Liver (tissue), 9 donors: ENCODE results near the gene ZSCAN5C. TPM values are rescaled to one million over a fixed set of nuclear protein-coding genes. Genes with fewer than 3 reads are reported as not detected.
"Not testable (repeated sequence)": the region's sequence is repeated elsewhere in the genome, so short reads cannot be mapped to it uniquely, and the experiment has no call there.

Experiments
- DNase-seq: peaks from one replicate; pipeline ENCODE4 v3.0.0-alpha.2; 2017; ENCODE audit warnings: low spot score
- H3K27ac ChIP-seq, 2 donors: one replicate each; pipeline ENCODE4 v1.7.0; 2013; ENCODE audit warnings: inconsistent platforms in 2 of 2, low read length in 2 of 2, control low read depth in 1 of 2, low read depth in 1 of 2, mild to moderate bottlenecking in 1 of 2
- H3K27me3 ChIP-seq, 4 donors: one replicate each; pipeline versions ENCODE4 v1.6.1 to v1.7.0; 2013; ENCODE audit warnings: low read length in 3 of 4, inconsistent platforms in 1 of 4, mild to moderate bottlenecking in 1 of 4, moderate library complexity in 1 of 4; ENCODE audit not compliant: control insufficient read depth in 4 of 4, insufficient read depth in 4 of 4
- H3K36me3 ChIP-seq, 4 donors: one replicate each; pipeline versions ENCODE4 v1.6.1 to v1.7.0; 2013; ENCODE audit warnings: low read length in 3 of 4, mild to moderate bottlenecking in 3 of 4, low read depth in 1 of 4, moderate library complexity in 1 of 4; ENCODE audit not compliant: control insufficient read depth in 4 of 4, insufficient read depth in 3 of 4
- H3K4me1 ChIP-seq, 4 donors: one replicate each; pipeline versions ENCODE4 v1.6.1 to v1.7.0; 2013; ENCODE audit warnings: low read length in 3 of 4, mild to moderate bottlenecking in 3 of 4, moderate library complexity in 1 of 4; ENCODE audit not compliant: control insufficient read depth in 4 of 4, insufficient read depth in 4 of 4
- H3K4me3 ChIP-seq, 3 donors: one replicate each; pipeline versions ENCODE4 v1.6.1 to v1.7.0; 2013; ENCODE audit warnings: low read length in 3 of 3, control low read depth in 1 of 3, low read depth in 1 of 3, mild to moderate bottlenecking in 1 of 3
- H3K9ac ChIP-seq, 2 donors: one replicate each; pipeline ENCODE4 v1.7.0; 2013; ENCODE audit warnings: low read length in 2 of 2, mild to moderate bottlenecking in 2 of 2, moderate library complexity in 2 of 2, control low read depth in 1 of 2, low read depth in 1 of 2
- H3K9me3 ChIP-seq, 4 donors: one replicate each; pipeline versions ENCODE4 v1.6.1 to v1.7.0; 2013; ENCODE audit warnings: low read length in 3 of 4; ENCODE audit not compliant: control insufficient read depth in 4 of 4
- ATF3 ChIP-seq: IDR thresholded peaks from 2 replicates; pipeline ENCODE4 v1.6.1; 2016; ENCODE audit warnings: antibody characterized with exemption
- CTCF ChIP-seq: fragments of 150-350 bp; IDR thresholded peaks from 2 replicates; pipeline ENCODE4 v1.5.1; 2017; ENCODE audit warnings: improper control_type of control experiment, low read depth, low read length; ENCODE audit not compliant: missing input control
- EGR1 ChIP-seq, 2 donors: IDR thresholded peaks; 2 replicates each; pipeline ENCODE4 v1.6.1; 2016 to 2018; ENCODE audit warnings: antibody characterized with exemption in 2 of 2, low read depth in 2 of 2
- FOXA2 ChIP-seq: IDR thresholded peaks from 2 replicates; pipeline ENCODE4 v1.6.1; 2016; ENCODE audit warnings: antibody characterized with exemption
- GABPA ChIP-seq, 2 donors: IDR thresholded peaks in 1 of 2; conservative IDR thresholded peaks in 1 of 2; 2 replicates each; pipeline ENCODE4 v1.6.1; 2016; ENCODE audit warnings: antibody characterized with exemption in 2 of 2, mild to moderate bottlenecking in 1 of 2, moderate library complexity in 1 of 2
- HNF4A ChIP-seq, 2 donors: conservative IDR thresholded peaks; 2 replicates each; pipeline ENCODE4 v1.6.1; 2016; ENCODE audit warnings: antibody characterized with exemption in 2 of 2, mild to moderate bottlenecking in 2 of 2
- JUND ChIP-seq, 2 donors: IDR thresholded peaks; 2 replicates each; pipeline ENCODE4 v1.6.1; 2016; ENCODE audit warnings: antibody characterized with exemption in 2 of 2
- MAX ChIP-seq: IDR thresholded peaks from 2 replicates; pipeline ENCODE4 v1.6.1; 2016; ENCODE audit warnings: antibody characterized with exemption
- NR2F2 ChIP-seq: IDR thresholded peaks from 2 replicates; pipeline ENCODE4 v1.6.1; 2016; ENCODE audit warnings: antibody characterized with exemption
- RAD21 ChIP-seq, 2 donors: IDR thresholded peaks; 2 replicates each; pipeline ENCODE4 v1.6.1; 2016; ENCODE audit warnings: antibody characterized with exemption in 2 of 2, mild to moderate bottlenecking in 2 of 2
- REST ChIP-seq: IDR thresholded peaks from 2 replicates; pipeline ENCODE4 v1.6.1; 2016; ENCODE audit warnings: antibody characterized with exemption, mild to moderate bottlenecking
- RXRA ChIP-seq, 2 donors: IDR thresholded peaks; 2 replicates each; pipeline ENCODE4 v1.6.1; 2017 to 2018; ENCODE audit warnings: antibody characterized with exemption in 2 of 2, mild to moderate bottlenecking in 1 of 2
- SP1 ChIP-seq: IDR thresholded peaks from 2 replicates; pipeline ENCODE4 v1.6.1; 2018; ENCODE audit warnings: antibody characterized with exemption, mild to moderate bottlenecking
- TAF1 ChIP-seq: conservative IDR thresholded peaks from 2 replicates; pipeline ENCODE4 v1.6.1; 2016; ENCODE audit warnings: antibody characterized with exemption, mild to moderate bottlenecking
- YY1 ChIP-seq: IDR thresholded peaks from 2 replicates; pipeline ENCODE4 v1.6.1; 2016; ENCODE audit warnings: antibody characterized with exemption, mild to moderate bottlenecking
- WGBS: extraction: QIAGEN DNeasy Blood & Tissue Kit; methylation state at CpG from one replicate; pipeline ENCODE4 v1.1.7; 2013; 5-methylcytosine and 5-hydroxymethylcytosine counted together
- polyA plus RNA-seq, 2 donors: library from polyadenylated mRNA; stranded (reverse) in 1 of 2; unstranded in 1 of 2; fragments of 200-250 nt in 1 of 2; fragments of >200 nt in 1 of 2; fragmentation: Nextera tagmentation in 1 of 2; extraction: Ambion mirVana in 1 of 2; gene quantifications; one replicate each; pipeline versions ENCODE4 v1.2.1 to v1.2.3, GENCODE V29; 2013 to 2015
- total RNA-seq, 2 donors: library from RNA; depleted of rRNA; stranded (reverse); fragments of >200 nt; gene quantifications; one replicate each; pipeline ENCODE4 v1.2.3, GENCODE V29; 2014
- donor health status: healthy.
- donor health status: healthy.
- donor health status: healthy.
- donor health status: healthy.
- donor health status: healthy.

ZSCAN5C gene
- total and polyA plus RNA-seq, 4 donors, result not detected

GRCh38 chr19:56199687-56200086 lies 2.4 kb upstream of the ZSCAN5C start:
- no peak overlapping the region for H3K9ac ChIP-seq
- no peaks in the 10 kb centered on the region for H3K36me3 ChIP-seq
- no peak overlapping the region for H3K4me3 ChIP-seq
- peak; percentile 70 to 89 for TF ChIP-seq HNF4A (conservative IDR thresholded peaks at IDR 0.05)
- no peak for TF ChIP-seq REST
- peak; percentile 19 to 67 for TF ChIP-seq JUND (IDR thresholded peaks at IDR 0.05)
- no peak for TF ChIP-seq MAX
- no peak for TF ChIP-seq SP1
- peak; percentile 28 to 86 for TF ChIP-seq RXRA (IDR thresholded peaks at IDR 0.05)
- no peak for TF ChIP-seq NR2F2
- TF ChIP-seq GABPA (IDR thresholded peaks at IDR 0.05 in 1 of 2, conservative IDR thresholded peaks at IDR 0.05 in 1 of 2), result peak in 1 of 2 donors; percentile 57
- no peak for TF ChIP-seq FOXA2
- peak; percentile 14 for TF ChIP-seq YY1
- TF ChIP-seq EGR1 (IDR thresholded peaks at IDR 0.05; ENCODE audit: low read depth in 2 of 2), result no peak
- TF ChIP-seq ATF3, result peak; percentile 24
- TF ChIP-seq RAD21 (IDR thresholded peaks at IDR 0.05), result peak in 1 of 2 donors; percentile 8
- peak overlapping the region in 1 of 2 donors; percentile 43 for H3K27ac ChIP-seq
- H3K27me3 ChIP-seq, result no peaks in the 10 kb centered on the region
- H3K4me1 ChIP-seq, result peaks cover 0 to 10% (median 8%) of the 10 kb centered on the region in 4 donors
- no peaks in the 10 kb centered on the region for H3K9me3 ChIP-seq
- no peak for DNase-seq
- 40% methylated on average over 7 of the region's 7 CpGs for WGBS

GRCh38 chr19:56207581-56207980 lies 5.5 kb downstream of the ZSCAN5C start:
- 76% methylated on average over 5 of the region's 5 CpGs for WGBS
- H3K9ac ChIP-seq, result not testable (repeated sequence)

GRCh38 chr19:56209091-56209490 lies 7.0 kb downstream of the ZSCAN5C start:
- no peak for DNase-seq
- WGBS, result 90% methylated on average over 12 of the region's 12 CpGs
- TF ChIP-seq TAF1 (no peak), FOXA2 (no peak), JUND (IDR thresholded peaks at IDR 0.05) (no peak), MAX (no peak), HNF4A (conservative IDR thresholded peaks at IDR 0.05) (no peak), CTCF (no peak), EGR1 (IDR thresholded peaks at IDR 0.05; ENCODE audit: low read depth in 2 of 2) (no peak)
- no peak overlapping the region for H3K4me3 ChIP-seq
- no peaks in the 10 kb centered on the region for H3K4me1 ChIP-seq
- H3K9me3 ChIP-seq, result no peaks in the 10 kb centered on the region
- H3K36me3 ChIP-seq, result no peaks in the 10 kb centered on the region
- no peak overlapping the region for H3K9ac ChIP-seq
- no peaks in the 10 kb centered on the region for H3K27me3 ChIP-seq
- H3K27ac ChIP-seq, result no peak overlapping the region

More at GRCh38 chr19:56207581-56207980, 5.5 kb downstream of the ZSCAN5C start:
- not testable (repeated sequence) for DNase-seq, H3K27me3 ChIP-seq, H3K27ac ChIP-seq, H3K4me1 ChIP-seq, H3K4me3 ChIP-seq, H3K36me3 ChIP-seq, H3K9me3 ChIP-seq

GRCh38 chr19:56210036-56210435 lies 8.0 kb downstream of the ZSCAN5C start:
- not testable (repeated sequence) for H3K9me3 ChIP-seq, H3K4me3 ChIP-seq, H3K27me3 ChIP-seq, DNase-seq, H3K27ac ChIP-seq, H3K9ac ChIP-seq, H3K4me1 ChIP-seq, H3K36me3 ChIP-seq
- 88% methylated on average over 9 of the region's 9 CpGs for WGBS
